K562 (cell line): Measurements from ENCODE around the gene RSAD1. TPM values are rescaled to one million over a fixed set of nuclear protein-coding genes. Genes with fewer than 3 reads are reported as not detected.

Experiments
- ATF1 ChIP-seq, 2 experiments: fragments of 450-650 bp in 1 of 2; IDR thresholded peaks; 2 replicates each; pipeline ENCODE4 v1.6.1; 2016; ENCODE audit warnings: missing compliant biosample characterization in 1 of 2, missing genetic modification characterization in 1 of 2
- CTCF ChIP-seq, 3 experiments: IDR thresholded peaks in 2 of 3; conservative IDR thresholded peaks in 1 of 3; 2 replicates each; pipeline ENCODE4 v1.5.1; 2011 to 2012; ENCODE audit warnings: low read length in 3 of 3, mild to moderate bottlenecking in 3 of 3, control low read depth in 2 of 3, improper control_type of control experiment in 1 of 3, inconsistent platforms in 1 of 3, low read depth in 1 of 3, mixed read lengths in 1 of 3, moderate library complexity in 1 of 3; ENCODE audit not compliant: insufficient read depth in 2 of 3
- EGR1 ChIP-seq: fragments of 450-650 bp; conservative IDR thresholded peaks from 2 replicates; pipeline ENCODE4 v1.6.1; 2017; ENCODE audit warnings: mild to moderate bottlenecking
- ELF2 ChIP-seq: fragments of 250-450 bp; sonication (Bioruptor Pico); IDR thresholded peaks from 2 replicates; pipeline ENCODE4 v1.5.0; 2021; ENCODE audit warnings: mild to moderate bottlenecking
- FOSL1 ChIP-seq: fragments of 200-800 bp; sonication (Bioruptor generic); conservative IDR thresholded peaks from 2 replicates; pipeline ENCODE4 v1.6.1; 2016; ENCODE audit warnings: missing genetic modification characterization, missing compliant biosample characterization
- KDM5B ChIP-seq: fragments of 200-600 bp; sonication (generic); IDR thresholded peaks from 2 replicates; pipeline ENCODE4 v1.6.1; 2012; ENCODE audit warnings: low read depth, mild to moderate bottlenecking, moderate library complexity, low read length, control low read depth, inconsistent platforms; ENCODE audit not compliant: insufficient replicate concordance
- LARP7 ChIP-seq: fragments of 450-650 bp; IDR thresholded peaks from 2 replicates; pipeline ENCODE4 v1.6.1; 2016
- MCM3 ChIP-seq: fragments of 450-650 bp; IDR thresholded peaks from 2 replicates; pipeline ENCODE4 v1.6.1; 2016
- RB1 ChIP-seq: fragments of 450-650 bp; IDR thresholded peaks from 2 replicates; pipeline ENCODE4 v1.6.1; 2017; ENCODE audit warnings: low read depth, mild to moderate bottlenecking
- SAP30 ChIP-seq: fragments of 200-600 bp; sonication (generic); IDR thresholded peaks from 2 replicates; pipeline ENCODE4 v1.6.1; 2012; ENCODE audit warnings: borderline replicate concordance, low read depth, mild to moderate bottlenecking, moderate library complexity, low read length, control low read depth, inconsistent platforms; ENCODE audit not compliant: insufficient read depth, poor library complexity, severe bottlenecking
- SIN3B ChIP-seq: fragments of 450-650 bp; IDR thresholded peaks from 2 replicates; pipeline ENCODE4 v1.6.1; 2017; ENCODE audit warnings: low read depth, mild to moderate bottlenecking, moderate library complexity
- SMARCC2 ChIP-seq: fragments of 450-650 bp; IDR thresholded peaks from 2 replicates; pipeline ENCODE4 v1.6.1; 2017; ENCODE audit warnings: antibody characterized with exemption, moderate library complexity, mild to moderate bottlenecking, low read depth
- TAF1 ChIP-seq: IDR thresholded peaks from 2 replicates; pipeline ENCODE4 v1.6.1; 2011; ENCODE audit warnings: mild to moderate bottlenecking, low read length, moderate library complexity; ENCODE audit not compliant: insufficient read depth, control insufficient read depth, severe bottlenecking; ENCODE audit errors: extremely low read depth
- ZBTB17 ChIP-seq: fragments of 450-650 bp; formaldehyde crosslinking; IDR thresholded peaks from 2 replicates; pipeline ENCODE4 v1.4.0; 2020; ENCODE audit warnings: mild to moderate bottlenecking
- ZNF696 ChIP-seq: fragments of 250-450 bp; sonication (Bioruptor Pico); conservative IDR thresholded peaks from 2 replicates; pipeline ENCODE4 v1.4.0; 2020; ENCODE audit warnings: mild to moderate bottlenecking, moderate library complexity
- ZNF76 ChIP-seq: fragments of 250-450 bp; sonication (Bioruptor Pico); IDR thresholded peaks from 2 replicates; pipeline ENCODE4 v1.4.0; 2020; ENCODE audit warnings: mild to moderate bottlenecking, moderate library complexity, borderline replicate concordance
- polyA plus RNA-seq, 8 experiments: library from polyadenylated mRNA; depleted of rRNA in 4 of 8; stranded (reverse) in 5 of 8; unstranded in 3 of 8; fragments of >200 nt; fragmentation: Nextera tagmentation in 2 of 8; fragmentation: Illumina TruSeq in 1 of 8; extraction: Ambion mirVana in 2 of 8; extraction: Trizol in 1 of 8; gene quantifications; 2 replicates each; pipeline versions ENCODE4 v1.2.1 to v1.2.3, GENCODE V29; 2011 to 2014; ENCODE audit warnings: inconsistent platforms in 1 of 8, missing spikeins in 1 of 8
- total RNA-seq, 7 experiments: library from RNA; depleted of rRNA in 6 of 7; stranded (reverse); fragments of >200 nt in 6 of 7; fragmentation: Illumina TruSeq in 2 of 7; extraction: Trizol in 2 of 7; gene quantifications; 2 replicates each; pipeline versions ENCODE4 v1.2.1 to v1.2.3, GENCODE V29; 2011 to 2021; ENCODE audit warnings: low replicate concordance in 1 of 7
- TF ChIP-seq, protein P1 (sequence below), 2 experiments: IDR thresholded peaks; 2 replicates each; pipeline ENCODE4 v1.6.1; 2012; ENCODE audit warnings: improper control_type of control experiment in 2 of 2, low read depth in 2 of 2, low read length in 2 of 2, borderline replicate concordance in 1 of 2
- TF ChIP-seq, protein P2 (sequence below): sonication (generic); formaldehyde crosslinking; IDR thresholded peaks from 2 replicates; pipeline ENCODE4 v1.9.0; 2022; ENCODE audit warnings: mild to moderate bottlenecking, missing genetic modification reagents

Gene RSAD1
- total and polyA plus RNA-seq, 9 of the 15 experiments (the other 6 are each of a cell fraction or from before 2014, with no cell fraction given), result 4.5 to 42.5 (median 26.8) TPM

DNA sequence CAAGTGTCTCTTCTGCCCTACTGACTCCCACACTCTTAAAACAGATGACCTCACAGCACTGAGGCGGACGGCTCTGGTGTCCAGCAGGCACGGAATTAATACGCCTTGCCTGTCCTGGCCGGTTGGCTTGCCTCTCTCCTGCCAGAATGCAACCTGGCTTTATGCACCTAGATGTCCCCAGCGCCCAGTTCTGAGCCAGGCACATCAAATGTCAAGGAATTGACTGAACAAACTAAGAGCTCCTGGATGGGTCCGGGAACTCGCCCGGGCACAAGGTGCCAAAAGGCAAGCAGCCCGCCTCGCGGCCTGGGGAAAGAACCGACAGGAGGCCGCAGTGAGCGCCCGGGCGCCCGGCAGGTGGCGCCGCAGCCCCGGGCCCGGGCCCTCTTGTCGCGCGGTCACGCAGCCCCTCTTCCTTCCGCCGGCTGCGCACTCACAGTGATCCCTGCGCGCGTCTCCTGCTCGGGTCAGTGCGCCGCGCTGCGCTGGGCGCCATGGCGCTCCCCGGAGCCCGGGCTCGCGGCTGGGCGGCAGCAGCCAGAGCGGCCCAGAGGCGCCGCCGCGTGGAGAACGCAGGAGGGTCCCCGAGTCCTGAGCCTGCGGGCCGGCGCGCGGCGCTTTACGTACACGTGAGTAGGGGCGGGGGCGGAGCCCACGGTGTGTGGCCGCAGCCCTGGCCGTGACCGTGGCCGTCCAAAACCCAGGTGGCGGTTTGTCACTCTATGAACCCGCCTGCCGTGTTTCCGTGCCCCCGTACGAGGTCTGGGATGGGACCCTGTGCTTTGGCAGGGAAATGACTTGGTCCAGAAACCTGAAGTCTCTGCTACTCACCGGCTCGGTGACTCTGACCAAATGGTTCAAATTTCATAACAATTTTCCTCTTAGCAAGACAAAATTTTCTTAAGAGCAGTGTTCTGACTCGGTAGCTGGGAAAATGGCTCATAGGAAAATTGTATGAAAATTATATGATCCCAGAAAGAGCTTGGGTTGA lies at the start of gene RSAD1 (continued):
- TF ChIP-seq, protein P1, sequence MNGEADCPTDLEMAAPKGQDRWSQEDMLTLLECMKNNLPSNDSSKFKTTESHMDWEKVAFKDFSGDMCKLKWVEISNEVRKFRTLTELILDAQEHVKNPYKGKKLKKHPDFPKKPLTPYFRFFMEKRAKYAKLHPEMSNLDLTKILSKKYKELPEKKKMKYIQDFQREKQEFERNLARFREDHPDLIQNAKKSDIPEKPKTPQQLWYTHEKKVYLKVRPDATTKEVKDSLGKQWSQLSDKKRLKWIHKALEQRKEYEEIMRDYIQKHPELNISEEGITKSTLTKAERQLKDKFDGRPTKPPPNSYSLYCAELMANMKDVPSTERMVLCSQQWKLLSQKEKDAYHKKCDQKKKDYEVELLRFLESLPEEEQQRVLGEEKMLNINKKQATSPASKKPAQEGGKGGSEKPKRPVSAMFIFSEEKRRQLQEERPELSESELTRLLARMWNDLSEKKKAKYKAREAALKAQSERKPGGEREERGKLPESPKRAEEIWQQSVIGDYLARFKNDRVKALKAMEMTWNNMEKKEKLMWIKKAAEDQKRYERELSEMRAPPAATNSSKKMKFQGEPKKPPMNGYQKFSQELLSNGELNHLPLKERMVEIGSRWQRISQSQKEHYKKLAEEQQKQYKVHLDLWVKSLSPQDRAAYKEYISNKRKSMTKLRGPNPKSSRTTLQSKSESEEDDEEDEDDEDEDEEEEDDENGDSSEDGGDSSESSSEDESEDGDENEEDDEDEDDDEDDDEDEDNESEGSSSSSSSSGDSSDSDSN (IDR thresholded peaks at IDR 0.05; ENCODE audit: borderline replicate concordance in 1 of 2, low read depth in 2 of 2, low read length in 2 of 2), result peak; percentile 92 to 95; a peak in 3 of 4 replicates
- peak; percentile 72 for TF ChIP-seq KDM5B
- TF ChIP-seq ATF1 (CRISPR knock-in tag; IDR thresholded peaks at IDR 0.05), result peak; percentile 38; the same call in 1 of the 2 replicates
- peak; percentile 90 for TF ChIP-seq ATF1 (tag; IDR thresholded peaks at IDR 0.05)
- TF ChIP-seq FOSL1, result peak; percentile 61
- peak; percentile 78 for TF ChIP-seq TAF1
- no peak for TF ChIP-seq ZNF76 (CRISPR knock-in tag)
- TF ChIP-seq ZBTB17 (CRISPR knock-in tag), result peak; percentile 53; the same call in 1 of the 2 replicates
- TF ChIP-seq ELF2, result no peak
- TF ChIP-seq, protein P2, sequence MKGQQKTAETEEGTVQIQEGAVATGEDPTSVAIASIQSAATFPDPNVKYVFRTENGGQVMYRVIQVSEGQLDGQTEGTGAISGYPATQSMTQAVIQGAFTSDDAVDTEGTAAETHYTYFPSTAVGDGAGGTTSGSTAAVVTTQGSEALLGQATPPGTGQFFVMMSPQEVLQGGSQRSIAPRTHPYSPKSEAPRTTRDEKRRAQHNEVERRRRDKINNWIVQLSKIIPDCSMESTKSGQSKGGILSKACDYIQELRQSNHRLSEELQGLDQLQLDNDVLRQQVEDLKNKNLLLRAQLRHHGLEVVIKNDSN (CRISPR knock-in tag), result peak; percentile 51
- TF ChIP-seq SAP30, result peak; percentile 87
- TF ChIP-seq MCM3, result no peak
- TF ChIP-seq EGR1, result peak; percentile 85
- no peak; the same call in 1 of the 2 replicates for TF ChIP-seq SMARCC2
- TF ChIP-seq ZNF696 (CRISPR knock-in tag), result no peak
- peak; percentile 98 for TF ChIP-seq RB1
- TF ChIP-seq CTCF (IDR thresholded peaks at IDR 0.05 in 2 of 3, conservative IDR thresholded peaks at IDR 0.05 in 1 of 3; ENCODE audit: insufficient read depth in 2 of 3, low read depth in 1 of 3, low read length in 3 of 3), result peak; percentile 76 to 96 (median 82)
- no peak for TF ChIP-seq LARP7
- peak; percentile 81 for TF ChIP-seq SIN3B
